Nephron progenitor cell (in vitro differentiated cells): ENCODE data around the gene ATG10.

Experiments
- DNase-seq: peaks from one replicate; pipeline ENCODE4 v3.0.0; 2021
- H3K27ac Mint-ChIP-seq: 2 replicates; pipeline ENCODE4 v1.8.0; 2021; ENCODE audit warnings: mild to moderate bottlenecking, moderate library complexity, mixed read lengths
- H3K27me3 Mint-ChIP-seq: 2 replicates; pipeline ENCODE4 v1.8.0; 2021; ENCODE audit warnings: mild to moderate bottlenecking, low read depth, mixed read lengths; ENCODE audit not compliant: poor library complexity
- H3K36me3 Mint-ChIP-seq: 2 replicates; pipeline ENCODE4 v1.8.0; 2021; ENCODE audit warnings: low read depth, mixed read lengths
- H3K4me1 Mint-ChIP-seq: 2 replicates; pipeline ENCODE4 v1.8.0; 2021; ENCODE audit warnings: mixed read lengths
- H3K4me3 Mint-ChIP-seq: 2 replicates; pipeline ENCODE4 v1.8.0; 2021; ENCODE audit warnings: mild to moderate bottlenecking, moderate library complexity, mixed read lengths
- H3K9me3 Mint-ChIP-seq: 2 replicates; pipeline ENCODE4 v1.8.0; 2021; ENCODE audit warnings: mild to moderate bottlenecking, moderate library complexity, mixed read lengths
- CTCF ChIP-seq: fragments of 200-600 bp; sonication (generic); IDR thresholded peaks from 2 replicates; pipeline ENCODE4 v1.5.0; 2021; ENCODE audit warnings: antibody characterized with exemption

ATG10 gene

DNA sequence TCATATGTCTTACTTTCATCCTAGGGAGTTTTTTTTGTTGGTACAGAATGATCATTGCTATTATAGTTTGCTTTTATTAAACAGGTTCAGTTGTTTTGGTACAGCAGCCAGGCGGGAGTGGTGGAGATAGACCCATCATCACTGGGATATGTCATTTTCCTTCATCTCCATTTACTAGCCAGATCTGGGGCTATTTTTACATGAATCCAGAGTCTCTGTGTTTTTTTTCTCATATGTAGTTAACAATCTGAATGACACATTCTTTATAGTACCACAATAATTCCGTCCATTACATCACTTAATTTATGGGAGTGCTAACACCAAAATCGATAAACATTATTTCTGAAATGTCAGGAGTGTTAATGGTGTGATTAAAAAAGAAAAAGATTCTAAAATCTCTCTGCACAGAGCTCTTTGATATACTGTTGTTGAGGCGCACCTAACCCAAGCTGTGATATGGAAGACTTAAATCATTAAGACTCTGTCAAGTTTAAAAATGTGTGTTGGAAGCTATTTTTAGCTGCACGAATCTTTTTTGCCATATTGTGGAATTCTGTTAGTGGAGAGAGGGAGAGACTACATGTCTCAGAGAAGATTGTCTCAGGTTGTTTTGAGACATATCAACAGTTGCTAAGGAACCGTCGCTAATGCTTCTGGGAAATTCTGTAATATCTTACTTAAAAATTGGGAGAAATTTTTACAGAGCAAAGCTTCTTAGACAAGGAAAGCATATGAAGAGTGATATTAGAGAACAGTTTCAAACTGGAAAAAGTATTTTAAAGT lies 246.7 kb downstream of the ATG10 start:
- DNase-seq = no peak
- no peaks in the 10 kb centered on the region for H3K36me3 Mint-ChIP-seq
- H3K27me3 Mint-ChIP-seq = no peaks in the 10 kb centered on the region
- no peak overlapping the region for H3K27ac Mint-ChIP-seq
- H3K9me3 Mint-ChIP-seq = no peaks in the 10 kb centered on the region
- no peaks in the 10 kb centered on the region for H3K4me1 Mint-ChIP-seq
- H3K4me3 Mint-ChIP-seq = no peak overlapping the region
- TF ChIP-seq CTCF = no peak

- Mint-ChIP-seq H3K27me3 (no peaks in the 10 kb centered on the region), H3K9me3 (no peaks in the 10 kb centered on the region), H3K4me3 (no peak overlapping the region), H3K4me1 (peaks cover 10% of the 10 kb centered on the region), H3K36me3 (no peaks in the 10 kb centered on the region), H3K27ac (no peak overlapping the region)
- no peak for DNase-seq
- TF ChIP-seq CTCF = no peak
These were observed 249.2 kb downstream of the ATG10 start for GRCh38 chr5:82221020-82221419.

- Mint-ChIP-seq H3K9me3 (no peaks in the 10 kb centered on the region), H3K36me3 (no peaks in the 10 kb centered on the region), H3K4me1 (peaks cover 10% of the 10 kb centered on the region), H3K27ac (no peak overlapping the region), H3K27me3 (no peaks in the 10 kb centered on the region), H3K4me3 (no peak overlapping the region)
- TF ChIP-seq CTCF = no peak
- no peak for DNase-seq
These were observed 251.1 kb downstream of the ATG10 start for GRCh38 chr5:82222597-82223574.

GRCh38 chr5:82225525-82226172 lies 253.8 kb downstream of the ATG10 start:
- Mint-ChIP-seq H3K9me3 (no peaks in the 10 kb centered on the region), H3K27ac (no peak overlapping the region), H3K36me3 (no peaks in the 10 kb centered on the region), H3K4me1 (peaks cover 10% of the 10 kb centered on the region), H3K4me3 (no peak overlapping the region), H3K27me3 (no peaks in the 10 kb centered on the region)
- TF ChIP-seq CTCF = peak; percentile 96
- DNase-seq = peak; percentile 74

- no peak for TF ChIP-seq CTCF
- Mint-ChIP-seq H3K9me3 (no peaks in the 10 kb centered on the region), H3K36me3 (no peaks in the 10 kb centered on the region), H3K27ac (no peak overlapping the region), H3K4me3 (no peak overlapping the region), H3K27me3 (no peaks in the 10 kb centered on the region), H3K4me1 (no peaks in the 10 kb centered on the region)
- DNase-seq = no peak
These were observed 263.1 kb downstream of the ATG10 start for GRCh38 chr5:82234885-82235284.
